ENCODE data around the gene CCNDBP1. TPM values are rescaled to one million over a fixed set of nuclear protein-coding genes. Genes with fewer than 3 reads are reported as not detected.

CCNDBP1 gene, protein sequence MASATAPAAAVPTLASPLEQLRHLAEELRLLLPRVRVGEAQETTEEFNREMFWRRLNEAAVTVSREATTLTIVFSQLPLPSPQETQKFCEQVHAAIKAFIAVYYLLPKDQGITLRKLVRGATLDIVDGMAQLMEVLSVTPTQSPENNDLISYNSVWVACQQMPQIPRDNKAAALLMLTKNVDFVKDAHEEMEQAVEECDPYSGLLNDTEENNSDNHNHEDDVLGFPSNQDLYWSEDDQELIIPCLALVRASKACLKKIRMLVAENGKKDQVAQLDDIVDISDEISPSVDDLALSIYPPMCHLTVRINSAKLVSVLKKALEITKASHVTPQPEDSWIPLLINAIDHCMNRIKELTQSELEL
- total RNA-seq = 10 to 100 TPM; 60.7 to 68.7 TPM
- 10 to 100 TPM; 82.8 to 90.3 TPM for polyA plus RNA-seq
- long read RNA-seq, donor 1, transcript CCNDBP1-215 (9 exons, 1,356 nt) = minor isoform, 5 of 326 reads
- long read RNA-seq, donor 1, transcript CCNDBP1-201 (11 exons, 3,660 nt) = major isoform, 277 of 326 reads
- long read RNA-seq, donor 1, partial matches to known transcripts = 11 of 326 reads
- long read RNA-seq, donor 1, other reads (novel, unspliced or antisense) = 22 of 326 reads
- long read RNA-seq, donor 2, transcript CCNDBP1-201 (11 exons, 3,660 nt) = major isoform, 45 of 64 reads
- long read RNA-seq, donor 2, partial matches to known transcripts = 5 of 64 reads
- long read RNA-seq, donor 2, other reads (novel, unspliced or antisense) = 10 of 64 reads

DNA sequence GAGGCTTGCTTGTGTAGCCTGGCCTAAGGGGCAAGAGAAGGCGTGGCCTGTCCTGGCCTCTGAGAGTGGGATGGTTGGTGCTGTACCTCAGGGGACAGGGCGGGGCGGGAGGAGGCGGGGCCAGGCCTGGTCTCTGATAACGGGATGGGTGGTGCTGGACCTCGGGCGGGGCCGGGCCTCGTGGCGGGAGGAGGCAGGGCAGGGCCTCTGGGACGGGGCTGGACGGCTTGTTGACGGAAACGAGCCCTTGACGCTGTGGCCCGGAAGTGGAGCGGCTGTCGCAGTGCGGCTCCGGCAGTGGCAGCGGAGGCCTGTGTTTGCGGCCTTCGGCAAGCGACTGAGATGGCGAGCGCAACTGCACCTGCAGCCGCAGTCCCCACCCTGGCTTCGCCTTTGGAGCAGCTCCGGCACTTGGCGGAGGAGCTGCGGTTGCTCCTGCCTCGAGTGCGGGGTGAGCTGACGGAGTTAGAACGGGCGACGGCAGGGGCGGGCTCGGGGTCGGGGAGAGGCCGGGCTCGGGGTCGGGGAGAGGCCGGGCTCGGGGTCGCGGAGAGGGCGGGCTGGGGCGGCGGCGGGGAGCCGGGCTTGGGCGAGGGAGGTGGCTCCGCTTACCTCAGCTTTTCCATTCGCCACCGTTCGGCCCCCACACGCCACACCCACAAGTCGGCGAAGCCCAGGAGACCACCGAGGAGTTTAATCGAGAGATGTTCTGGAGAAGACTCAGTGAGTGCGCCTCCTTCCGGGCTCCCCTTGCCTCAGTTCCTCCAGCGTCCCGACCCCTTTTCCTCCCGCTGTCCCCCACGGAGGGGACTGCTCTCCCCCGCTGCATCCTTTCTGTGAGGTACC, at the start of gene CCNDBP1:
Gene CCNDBP1 (plus strand): TSS at position 247 of the 846 bp plus-strand sequence. CDS start 96 bp downstream, at position 343.
- Histone ChIP-seq H3K27ac (ENCODE audit: low read depth in 1 of 2, low read length in 2 of 2) (peak within 1 kb of the TSS in 1 of 2 donors; percentile 70), H3K9me3 (ENCODE audit: control insufficient read depth, low read length) (no peaks in the 10 kb centered on the region), H3K36me3 (ENCODE audit: control insufficient read depth in 1 of 2, insufficient read depth in 2 of 2, low read length in 1 of 2) (peaks cover 2 to 5% of the 10 kb centered on the region in 2 donors), H3K4me3 (ENCODE audit: low read length in 2 of 2) (peak within 1 kb of the TSS; percentile 65 to 81), H3K4me1 (ENCODE audit: control insufficient read depth in 1 of 2, insufficient read depth in 2 of 2, low read length in 2 of 2) (no peaks in the 10 kb centered on the region), H3K27me3 (ENCODE audit: control insufficient read depth in 1 of 2, insufficient read depth in 2 of 2, low read length in 1 of 2) (no peaks in the 10 kb centered on the region)
- ATAC-seq (ENCODE audit: low FRiP score) (peak; percentile 94), DNase-seq (peak; percentile 96 to 98)
- intact Hi-C loops (cut with DNase I) = loop anchor here in 1 of 2 donors (5.0 kb wide), 1 partner anchor 78 kb away; the partner anchor contains the start of gene UBR1
- WGBS, 2 donors = 0 to 1% methylated on average over 51 to 69 of the region's 69 CpGs

DNA sequence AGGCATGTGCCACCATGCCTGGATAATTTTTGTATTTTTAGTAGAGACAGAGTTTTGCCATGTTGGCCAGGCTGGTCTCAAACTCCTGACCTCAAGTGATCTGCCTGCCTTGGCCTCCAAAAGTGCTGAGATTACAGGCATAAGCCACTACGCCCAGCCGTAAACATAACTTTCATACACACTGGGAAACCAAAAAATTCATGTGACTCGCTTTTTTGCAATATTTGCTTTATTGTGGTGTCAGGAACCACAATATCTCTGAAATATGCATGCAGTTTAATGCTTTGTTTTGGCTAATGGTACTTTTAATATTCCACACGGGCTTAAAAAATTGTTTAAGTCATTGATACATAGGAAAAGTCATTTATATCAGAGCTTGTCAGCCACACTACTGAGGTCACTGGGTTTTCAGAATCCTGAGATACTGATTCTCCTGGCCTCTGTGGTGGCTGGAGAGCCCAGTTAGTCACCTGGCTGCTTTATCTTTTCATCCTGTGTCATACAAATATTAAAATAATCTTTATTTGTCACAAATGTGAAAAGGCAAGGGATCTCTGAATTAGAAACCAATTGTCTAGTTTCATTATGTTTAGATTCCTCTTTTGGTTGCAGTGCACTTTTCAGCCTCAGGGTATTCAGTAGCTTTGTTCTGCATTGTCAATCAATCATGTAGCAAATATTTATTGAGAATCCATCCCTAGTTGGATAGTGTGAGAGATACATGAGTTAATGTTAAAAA, 41.8 kb upstream of the CCNDBP1 start:
- intact Hi-C loops (cut with DNase I) = no loop called here
- Histone ChIP-seq H3K27ac (ENCODE audit: low read depth in 1 of 2, low read length in 2 of 2) (no peak overlapping the region), H3K36me3 (ENCODE audit: control insufficient read depth in 1 of 2, insufficient read depth in 2 of 2, low read length in 1 of 2) (no peaks in the 10 kb centered on the region), H3K9me3 (ENCODE audit: control insufficient read depth, low read length) (no peaks in the 10 kb centered on the region), H3K4me3 (ENCODE audit: low read length in 2 of 2) (no peak overlapping the region), H3K4me1 (ENCODE audit: control insufficient read depth in 1 of 2, insufficient read depth in 2 of 2, low read length in 2 of 2) (peaks cover 0 to 1% of the 10 kb centered on the region in 2 donors), H3K27me3 (ENCODE audit: control insufficient read depth in 1 of 2, insufficient read depth in 2 of 2, low read length in 1 of 2) (no peaks in the 10 kb centered on the region)
- DNase-seq = no peak
- no peak for ATAC-seq (ENCODE audit: low FRiP score)
- WGBS, 2 donors = 87 to 88% methylated on average over 4 of the region's 4 CpGs

DNA sequence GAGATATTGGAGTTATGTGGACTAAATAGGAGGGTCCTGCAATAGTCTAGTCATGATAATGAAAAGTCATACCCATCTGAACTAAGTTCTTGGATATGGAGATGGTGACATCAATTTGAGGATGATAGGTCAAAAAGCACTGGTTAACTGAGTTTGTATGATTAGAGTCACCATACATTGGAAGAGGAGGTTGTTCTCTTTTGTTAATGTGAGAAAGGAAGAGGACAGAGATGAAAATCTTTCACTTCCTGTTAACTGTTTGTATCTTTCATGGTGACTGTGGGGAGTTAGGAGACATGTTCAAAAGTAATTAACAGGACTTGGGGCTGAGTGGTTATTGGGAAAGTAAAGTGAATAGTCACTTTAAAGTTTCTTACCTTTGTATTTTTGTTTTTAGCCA, 40.7 kb upstream of the CCNDBP1 start:
- Histone ChIP-seq H3K4me3 (ENCODE audit: low read length in 2 of 2) (no peak overlapping the region), H3K27me3 (ENCODE audit: control insufficient read depth in 1 of 2, insufficient read depth in 2 of 2, low read length in 1 of 2) (no peaks in the 10 kb centered on the region), H3K9me3 (ENCODE audit: control insufficient read depth, low read length) (no peaks in the 10 kb centered on the region), H3K36me3 (ENCODE audit: control insufficient read depth in 1 of 2, insufficient read depth in 2 of 2, low read length in 1 of 2) (peaks cover 0 to 2% of the 10 kb centered on the region in 2 donors), H3K27ac (ENCODE audit: low read depth in 1 of 2, low read length in 2 of 2) (no peak overlapping the region), H3K4me1 (ENCODE audit: control insufficient read depth in 1 of 2, insufficient read depth in 2 of 2, low read length in 2 of 2) (peaks cover 0 to 1% of the 10 kb centered on the region in 2 donors)
- DNase-seq = no peak
- intact Hi-C loops (cut with DNase I) = no loop called here
- ATAC-seq (ENCODE audit: low FRiP score) = no peak

DNA sequence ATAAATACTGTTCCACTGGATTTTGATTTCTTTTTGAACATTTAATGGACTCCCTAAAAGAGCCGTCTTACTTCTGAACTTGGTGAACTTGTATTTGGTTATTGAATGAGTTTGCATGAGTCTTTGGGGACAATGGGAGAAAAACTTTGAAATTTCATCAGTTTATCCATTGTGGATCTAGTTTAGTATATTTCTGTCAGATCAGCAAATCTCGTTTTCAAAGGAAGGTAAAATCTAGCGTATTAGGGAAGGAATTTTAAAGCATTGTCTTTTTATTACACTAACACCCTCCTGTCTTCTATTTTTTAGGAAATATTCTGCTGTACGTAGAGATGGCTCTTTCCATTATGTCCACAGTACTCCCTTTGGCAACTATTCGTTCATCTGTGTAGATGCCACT, 39.0 kb upstream of the CCNDBP1 start:
- no peaks in the 10 kb centered on the region for H3K27me3 ChIP-seq (ENCODE audit: control insufficient read depth in 1 of 2, insufficient read depth in 2 of 2, low read length in 1 of 2)
- no peak overlapping the region for H3K27ac ChIP-seq (ENCODE audit: low read depth in 1 of 2, low read length in 2 of 2)
- peaks cover 0 to 3% of the 10 kb centered on the region in 2 donors for H3K36me3 ChIP-seq (ENCODE audit: control insufficient read depth in 1 of 2, insufficient read depth in 2 of 2, low read length in 1 of 2)
- H3K9me3 ChIP-seq (ENCODE audit: control insufficient read depth, low read length) = no peaks in the 10 kb centered on the region
- ATAC-seq (ENCODE audit: low FRiP score) (no peak), DNase-seq (no peak)
- WGBS, 2 donors = 89 to 91% methylated on average over 5 of the region's 5 CpGs
- intact Hi-C loops (cut with DNase I) = no loop called here
- H3K4me3 ChIP-seq (ENCODE audit: low read length in 2 of 2) = no peak overlapping the region
- peaks cover 0 to 1% of the 10 kb centered on the region in 2 donors for H3K4me1 ChIP-seq (ENCODE audit: control insufficient read depth in 1 of 2, insufficient read depth in 2 of 2, low read length in 2 of 2)

DNA sequence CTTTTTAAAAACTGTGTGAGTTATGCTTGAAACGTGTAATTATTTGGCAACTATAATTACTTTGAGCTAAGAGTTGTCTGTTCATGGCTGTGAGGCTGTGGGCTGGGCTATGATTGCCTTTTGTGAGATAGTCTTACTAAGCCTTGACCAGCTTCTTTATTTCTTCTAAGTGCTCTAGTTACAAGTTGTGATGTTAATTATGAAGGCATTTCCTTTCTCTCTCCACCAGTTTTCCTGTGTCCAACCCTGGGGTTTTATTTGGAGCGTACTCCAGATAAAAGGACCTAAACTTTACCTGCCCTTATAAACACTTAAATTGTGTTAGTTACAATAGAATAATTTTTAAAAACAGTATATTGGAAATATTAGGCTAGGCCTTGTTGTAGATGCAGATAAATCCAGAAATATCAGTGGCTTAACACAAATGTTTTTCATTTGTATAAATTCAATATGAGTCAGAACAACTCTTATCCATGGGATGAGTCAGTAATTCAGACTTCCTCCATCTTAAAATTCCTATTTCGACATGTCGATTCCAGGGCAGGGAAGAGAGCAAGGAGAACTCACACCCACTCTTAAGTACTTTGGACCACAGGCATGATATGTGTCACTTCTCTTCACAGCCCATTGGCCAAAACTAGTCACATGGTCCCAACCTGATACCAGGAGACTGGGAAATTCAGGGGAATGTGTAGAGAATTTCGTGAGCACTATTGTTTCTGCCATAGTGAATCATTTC, 34.8 kb upstream of the CCNDBP1 start:
- DNase-seq = no peak
- intact Hi-C loops (cut with DNase I) = no loop called here
- ATAC-seq (ENCODE audit: low FRiP score) = no peak
- Histone ChIP-seq H3K9me3 (ENCODE audit: control insufficient read depth, low read length) (no peaks in the 10 kb centered on the region), H3K36me3 (ENCODE audit: control insufficient read depth in 1 of 2, insufficient read depth in 2 of 2, low read length in 1 of 2) (peaks cover 0 to 3% of the 10 kb centered on the region in 2 donors), H3K4me3 (ENCODE audit: low read length in 2 of 2) (no peak overlapping the region), H3K27ac (ENCODE audit: low read depth in 1 of 2, low read length in 2 of 2) (no peak overlapping the region), H3K4me1 (ENCODE audit: control insufficient read depth in 1 of 2, insufficient read depth in 2 of 2, low read length in 2 of 2) (peaks cover 0 to 1% of the 10 kb centered on the region in 2 donors), H3K27me3 (ENCODE audit: control insufficient read depth in 1 of 2, insufficient read depth in 2 of 2, low read length in 1 of 2) (no peaks in the 10 kb centered on the region)
- WGBS, 2 donors = 88 to 91% methylated on average over 5 of the region's 5 CpGs

DNA sequence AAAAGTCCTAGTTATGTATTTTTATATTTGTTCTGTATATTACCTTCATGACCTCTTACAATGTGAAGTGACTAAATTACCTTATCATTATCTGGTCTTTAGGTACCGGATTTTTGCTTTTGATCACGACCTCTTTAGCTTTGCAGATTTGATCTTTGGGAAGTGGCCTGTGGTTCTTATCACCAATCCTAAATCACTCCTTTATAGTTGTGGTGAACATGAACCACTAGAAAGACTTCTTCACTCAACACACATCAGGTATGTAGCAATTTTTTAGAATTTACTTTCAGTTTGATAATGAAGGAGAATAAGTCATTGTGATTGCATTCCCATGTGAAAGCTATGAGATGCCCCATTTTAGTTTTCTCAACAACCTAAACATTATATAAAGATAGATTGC, 33.5 kb upstream of the CCNDBP1 start:
- ATAC-seq (ENCODE audit: low FRiP score) (no peak), DNase-seq (no peak)
- no peak overlapping the region for H3K27ac ChIP-seq (ENCODE audit: low read depth in 1 of 2, low read length in 2 of 2)
- WGBS, 2 donors = 95% methylated on average over 2 of the region's 2 CpGs
- H3K4me1 ChIP-seq (ENCODE audit: control insufficient read depth in 1 of 2, insufficient read depth in 2 of 2, low read length in 2 of 2) = no peaks in the 10 kb centered on the region
- peaks cover 0 to 3% of the 10 kb centered on the region in 2 donors for H3K36me3 ChIP-seq (ENCODE audit: control insufficient read depth in 1 of 2, insufficient read depth in 2 of 2, low read length in 1 of 2)
- intact Hi-C loops (cut with DNase I) = no loop called here
- no peaks in the 10 kb centered on the region for H3K27me3 ChIP-seq (ENCODE audit: control insufficient read depth in 1 of 2, insufficient read depth in 2 of 2, low read length in 1 of 2)
- no peak overlapping the region for H3K4me3 ChIP-seq (ENCODE audit: low read length in 2 of 2)
- H3K9me3 ChIP-seq (ENCODE audit: control insufficient read depth, low read length) = no peaks in the 10 kb centered on the region

DNA sequence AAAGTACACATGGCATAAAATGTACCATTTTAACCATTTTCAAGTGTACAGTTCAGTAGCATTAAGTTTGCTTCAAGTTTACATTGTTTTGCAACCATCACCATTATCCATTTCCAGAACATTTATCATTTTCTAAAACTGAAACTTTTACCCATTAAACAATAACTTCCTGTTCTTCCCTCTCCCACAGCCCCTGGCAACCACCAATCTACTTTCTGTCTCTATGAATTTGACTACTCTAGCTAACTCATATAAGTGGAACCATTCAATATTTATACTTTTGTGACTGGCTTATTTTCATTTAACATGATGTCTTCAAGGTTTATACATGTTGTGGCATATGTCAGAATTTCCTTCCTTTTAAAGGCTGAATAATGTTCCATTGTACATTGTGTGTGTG, 31.9 kb upstream of the CCNDBP1 start:
- intact Hi-C loops (cut with DNase I) = no loop called here
- no peak for ATAC-seq (ENCODE audit: low FRiP score)
- no peak overlapping the region for H3K4me3 ChIP-seq (ENCODE audit: low read length in 2 of 2)
- H3K36me3 ChIP-seq (ENCODE audit: control insufficient read depth in 1 of 2, insufficient read depth in 2 of 2, low read length in 1 of 2) = peaks cover 0 to 3% of the 10 kb centered on the region in 2 donors
- H3K4me1 ChIP-seq (ENCODE audit: control insufficient read depth in 1 of 2, insufficient read depth in 2 of 2, low read length in 2 of 2) = no peaks in the 10 kb centered on the region
- H3K9me3 ChIP-seq (ENCODE audit: control insufficient read depth, low read length) = no peaks in the 10 kb centered on the region
- no peaks in the 10 kb centered on the region for H3K27me3 ChIP-seq (ENCODE audit: control insufficient read depth in 1 of 2, insufficient read depth in 2 of 2, low read length in 1 of 2)
- no peak overlapping the region for H3K27ac ChIP-seq (ENCODE audit: low read depth in 1 of 2, low read length in 2 of 2)
- no peak for DNase-seq

Measured in aorta (tissue), 5 donors.